Measurements from ENCODE around the gene RAE1. TPM values are rescaled to one million over a fixed set of nuclear protein-coding genes. Genes with fewer than 3 reads are reported as not detected.

RAE1 gene
- total RNA-seq, 1 experiment from 2014 or later = 31.3 TPM

GRCh38 chr20:57332105-57333089, 18.7 kb upstream of the RAE1 start:
- H3K4me3 Mint-ChIP-seq = no peak overlapping the region
- no peaks in the 10 kb centered on the region for H3K27me3 Mint-ChIP-seq (ENCODE audit: low read depth)
- no peak for TF ChIP-seq ARID4B (CRISPR knock-in tag; IDR thresholded peaks at IDR 0.05; ENCODE audit: borderline replicate concordance)
- TF ChIP-seq RORB (CRISPR knock-in tag; IDR thresholded peaks at IDR 0.05) = no peak
- TF ChIP-seq ERG (CRISPR knock-in tag; IDR thresholded peaks at IDR 0.05) = no peak
- TF ChIP-seq CREB1 (CRISPR knock-in tag; IDR thresholded peaks at IDR 0.05) = no peak
- no peak for TF ChIP-seq USF2 (CRISPR knock-in tag; IDR thresholded peaks at IDR 0.05)
- TF ChIP-seq SMAD4 (CRISPR knock-in tag; IDR thresholded peaks at IDR 0.05) = no peak
- no peak for TF ChIP-seq ETV6 (CRISPR knock-in tag; IDR thresholded peaks at IDR 0.05)
- H3K9me3 Mint-ChIP-seq = no peaks in the 10 kb centered on the region
- H3K27ac Mint-ChIP-seq = no peak overlapping the region
- ATAC-seq (no peak), DNase-seq (ENCODE audit: low spot score) (no peak)
- CTCF ChIA-PET = interaction anchor here (0.6 to 10.6 kb wide), 50 partner anchors 10 to 839 kb away, joined by 3 to 239 read pairs (median 5); no protein-coding TSS in a partner anchor
- H3K36me3 Mint-ChIP-seq = no peaks in the 10 kb centered on the region
- no peaks in the 10 kb centered on the region for H3K4me1 Mint-ChIP-seq
- POLR2A ChIA-PET = no interaction called here

GRCh38 chr20:57335392-57335791, 15.7 kb upstream of the RAE1 start:
- H3K4me1 Mint-ChIP-seq = no peaks in the 10 kb centered on the region
- ATAC-seq = no peak
- ChIA-PET POLR2A (no interaction called here), CTCF (interaction anchor here (0.9 to 10.6 kb wide), 4 partner anchors 11 to 255 kb away, joined by 3 to 239 read pairs (median 4); no protein-coding TSS in a partner anchor)
- no peaks in the 10 kb centered on the region for H3K9me3 Mint-ChIP-seq
- H3K4me3 Mint-ChIP-seq = no peak overlapping the region
- H3K27ac Mint-ChIP-seq = no peak overlapping the region
- no peak for TF ChIP-seq SMAD4 (CRISPR knock-in tag; IDR thresholded peaks at IDR 0.05)
- no peak for TF ChIP-seq NR2C2 (CRISPR knock-in tag; IDR thresholded peaks at IDR 0.05)
- no peak for TF ChIP-seq ZNF396 (CRISPR knock-in tag; IDR thresholded peaks at IDR 0.05; ENCODE audit: borderline replicate concordance)
- TF ChIP-seq GRHL2 (CRISPR knock-in tag; IDR thresholded peaks at IDR 0.05; ENCODE audit: insufficient replicate concordance, severe bottlenecking) = no peak
- no peak for TF ChIP-seq SMAD3 (CRISPR knock-in tag; IDR thresholded peaks at IDR 0.05; ENCODE audit: borderline replicate concordance)
- no peak for TF ChIP-seq CREM (CRISPR knock-in tag; IDR thresholded peaks at IDR 0.05)
- TF ChIP-seq RELA (CRISPR knock-in tag; IDR thresholded peaks at IDR 0.05; ENCODE audit: borderline replicate concordance) = no peak
- TF ChIP-seq ZNF671 (CRISPR knock-in tag; IDR thresholded peaks at IDR 0.05) = no peak
- TF ChIP-seq ATF1 (CRISPR knock-in tag; IDR thresholded peaks at IDR 0.05) = no peak
- TF ChIP-seq MYBL2 (CRISPR knock-in tag; IDR thresholded peaks at IDR 0.05) = no peak
- TF ChIP-seq NR3C1 (CRISPR knock-in tag; conservative IDR thresholded peaks at IDR 0.05; ENCODE audit: low read depth) = no peak
- TF ChIP-seq EMX1 (CRISPR knock-in tag; IDR thresholded peaks at IDR 0.05) = no peak
- no peak for TF ChIP-seq STAT6 (CRISPR knock-in tag; conservative IDR thresholded peaks at IDR 0.05; ENCODE audit: low read depth)
- TF ChIP-seq MLX (CRISPR knock-in tag; IDR thresholded peaks at IDR 0.05) = no peak
- no peak for TF ChIP-seq E2F1 (CRISPR knock-in tag; IDR thresholded peaks at IDR 0.05)
- TF ChIP-seq CBFB (CRISPR knock-in tag; IDR thresholded peaks at IDR 0.05; ENCODE audit: low read depth) = no peak
- no peak for TF ChIP-seq ATF3 (CRISPR knock-in tag; conservative IDR thresholded peaks at IDR 0.05)
- H3K36me3 Mint-ChIP-seq = no peaks in the 10 kb centered on the region
- DNase-seq (ENCODE audit: low spot score) = no peak
- no peaks in the 10 kb centered on the region for H3K27me3 Mint-ChIP-seq (ENCODE audit: low read depth)

Data from WTC11 (cell line).